Stomach (tissue), 4 donors: Measurements from ENCODE around the gene SMC4.

Source experiments
- CTCF ChIP-seq, 7 experiments: fragments of 450-650 bp in 4 of 7; fragments of 200-600 bp in 3 of 7; sonication (generic) in 3 of 7; IDR thresholded peaks; one replicate each; pipeline ENCODE4 v1.5.1; 2016 to 2019; ENCODE audit warnings: antibody characterized with exemption in 7 of 7, control low read depth in 2 of 7, mild to moderate bottlenecking in 1 of 7
- EP300 ChIP-seq: sonication (generic); formaldehyde crosslinking; IDR thresholded peaks from one replicate; pipeline ENCODE4 v1.6.1; 2017; ENCODE audit warnings: antibody characterized with exemption
- POLR2A ChIP-seq, 4 donors: fragments of 450-650 bp; IDR thresholded peaks; one replicate each; pipeline ENCODE4 v1.6.1; 2016; ENCODE audit warnings: antibody characterized with exemption in 4 of 4, control low read depth in 2 of 4, mild to moderate bottlenecking in 1 of 4, moderate library complexity in 1 of 4
- POLR2AphosphoS5 ChIP-seq, 3 donors: sonication (generic); formaldehyde crosslinking; IDR thresholded peaks; one replicate each; pipeline ENCODE4 v1.6.1; 2016; ENCODE audit warnings: antibody characterized with exemption in 3 of 3

- no peak for TF ChIP-seq POLR2AphosphoS5 (IDR thresholded peaks at IDR 0.05)
- no peak for TF ChIP-seq CTCF (IDR thresholded peaks at IDR 0.05)
- TF ChIP-seq POLR2A (IDR thresholded peaks at IDR 0.05) = no peak
- TF ChIP-seq EP300 = no peak
These were observed 678 bp upstream of the SMC4 start for GRCh38 chr3:160398820-160399124.
